Esophagus muscularis mucosa (tissue), 4 donors: ENCODE measurements around the gene DAO.

Source experiments
- EP300 ChIP-seq: sonication (generic); formaldehyde crosslinking; IDR thresholded peaks from one replicate; pipeline ENCODE4 v1.6.1; 2017; ENCODE audit warnings: antibody characterized with exemption
- POLR2A ChIP-seq: fragments of 450-650 bp; IDR thresholded peaks from one replicate; pipeline ENCODE4 v1.6.1; 2017; ENCODE audit warnings: antibody characterized with exemption, moderate library complexity, mild to moderate bottlenecking, low read depth
- POLR2AphosphoS5 ChIP-seq, 2 donors: sonication (generic); formaldehyde crosslinking; IDR thresholded peaks; one replicate each; pipeline ENCODE4 v1.6.1; 2017; ENCODE audit warnings: antibody characterized with exemption in 2 of 2
- TF ChIP-seq, protein P1 (sequence below), 3 experiments: fragments of 200-600 bp in 2 of 3; fragments of 450-650 bp in 1 of 3; sonication (generic) in 2 of 3; IDR thresholded peaks; one replicate each; pipeline ENCODE4 v1.5.1; 2017 to 2019; ENCODE audit warnings: antibody characterized with exemption in 3 of 3, mild to moderate bottlenecking in 2 of 3, moderate library complexity in 1 of 3

DNA sequence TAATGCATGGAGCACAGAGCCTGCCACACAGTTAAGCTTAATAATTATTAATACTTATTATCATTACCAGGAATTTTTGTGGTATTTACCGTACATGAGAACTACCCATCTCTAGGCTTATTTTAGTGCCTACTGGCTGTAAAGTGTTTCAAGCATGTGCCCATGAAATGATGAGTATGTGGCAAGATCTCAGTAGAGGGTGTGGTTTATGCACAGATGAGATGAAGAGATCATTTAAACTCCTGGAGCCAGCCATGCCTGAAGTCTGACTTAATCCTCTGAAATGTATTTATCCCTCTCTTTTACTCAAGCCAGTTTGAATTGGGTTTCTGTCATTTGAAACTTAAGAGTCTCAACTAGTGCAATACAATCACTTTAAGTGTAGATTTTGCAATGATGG lies 60.2 kb downstream of the DAO start:
- TF ChIP-seq, protein P1, sequence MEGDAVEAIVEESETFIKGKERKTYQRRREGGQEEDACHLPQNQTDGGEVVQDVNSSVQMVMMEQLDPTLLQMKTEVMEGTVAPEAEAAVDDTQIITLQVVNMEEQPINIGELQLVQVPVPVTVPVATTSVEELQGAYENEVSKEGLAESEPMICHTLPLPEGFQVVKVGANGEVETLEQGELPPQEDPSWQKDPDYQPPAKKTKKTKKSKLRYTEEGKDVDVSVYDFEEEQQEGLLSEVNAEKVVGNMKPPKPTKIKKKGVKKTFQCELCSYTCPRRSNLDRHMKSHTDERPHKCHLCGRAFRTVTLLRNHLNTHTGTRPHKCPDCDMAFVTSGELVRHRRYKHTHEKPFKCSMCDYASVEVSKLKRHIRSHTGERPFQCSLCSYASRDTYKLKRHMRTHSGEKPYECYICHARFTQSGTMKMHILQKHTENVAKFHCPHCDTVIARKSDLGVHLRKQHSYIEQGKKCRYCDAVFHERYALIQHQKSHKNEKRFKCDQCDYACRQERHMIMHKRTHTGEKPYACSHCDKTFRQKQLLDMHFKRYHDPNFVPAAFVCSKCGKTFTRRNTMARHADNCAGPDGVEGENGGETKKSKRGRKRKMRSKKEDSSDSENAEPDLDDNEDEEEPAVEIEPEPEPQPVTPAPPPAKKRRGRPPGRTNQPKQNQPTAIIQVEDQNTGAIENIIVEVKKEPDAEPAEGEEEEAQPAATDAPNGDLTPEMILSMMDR (IDR thresholded peaks at IDR 0.05), result no peak
- TF ChIP-seq POLR2A (no peak), POLR2AphosphoS5 (IDR thresholded peaks at IDR 0.05) (no peak), EP300 (no peak)
